IPS-18c (cell line): ENCODE data around the gene VPS13C.

ENCODE experiments used
- H3K4me3 ChIP-seq: 2 replicates; pipeline ENCODE4 v1.7.0; 2013; ENCODE audit warnings: low read depth, mild to moderate bottlenecking, low read length, moderate library complexity; ENCODE audit not compliant: insufficient read depth
- H3K9me3 ChIP-seq: one replicate; pipeline ENCODE4 v1.6.1; 2013; ENCODE audit warnings: mild to moderate bottlenecking, low read length, moderate library complexity; ENCODE audit not compliant: control insufficient read depth, insufficient read depth

Gene VPS13C

GRCh38 chr15:61857169-61857829, 202.9 kb downstream of the VPS13C start:
- no peaks in the 10 kb centered on the region for H3K9me3 ChIP-seq
- H3K4me3 ChIP-seq, result no peak overlapping the region

DNA sequence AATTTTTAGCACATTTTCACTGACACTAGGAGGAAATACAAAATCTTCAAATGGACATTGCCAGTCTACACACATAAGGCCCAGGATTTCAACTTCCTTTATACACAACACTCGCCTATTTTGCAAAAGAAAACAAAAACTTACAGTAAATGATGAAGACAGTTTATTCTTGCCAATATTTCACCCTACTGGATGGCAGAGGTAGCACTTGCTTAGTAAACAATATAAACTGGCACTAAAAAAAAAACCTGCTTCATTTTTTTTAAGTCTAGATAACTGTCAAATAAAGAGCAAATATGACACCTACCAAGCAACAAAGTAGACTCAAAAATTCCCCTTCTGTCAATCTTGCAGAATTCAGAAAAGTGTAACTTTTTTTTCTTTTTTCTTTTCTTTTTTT, 204.0 kb downstream of the VPS13C start:
- Histone ChIP-seq H3K4me3 (no peak overlapping the region), H3K9me3 (no peaks in the 10 kb centered on the region)

- no peaks in the 10 kb centered on the region for H3K9me3 ChIP-seq
- no peak overlapping the region for H3K4me3 ChIP-seq
Measured at GRCh38 chr15:61853195-61853594, 207.1 kb downstream of the VPS13C start.

- Histone ChIP-seq H3K4me3 (no peak overlapping the region), H3K9me3 (no peaks in the 10 kb centered on the region)
Measured at GRCh38 chr15:61851955-61852354, 208.3 kb downstream of the VPS13C start.

DNA sequence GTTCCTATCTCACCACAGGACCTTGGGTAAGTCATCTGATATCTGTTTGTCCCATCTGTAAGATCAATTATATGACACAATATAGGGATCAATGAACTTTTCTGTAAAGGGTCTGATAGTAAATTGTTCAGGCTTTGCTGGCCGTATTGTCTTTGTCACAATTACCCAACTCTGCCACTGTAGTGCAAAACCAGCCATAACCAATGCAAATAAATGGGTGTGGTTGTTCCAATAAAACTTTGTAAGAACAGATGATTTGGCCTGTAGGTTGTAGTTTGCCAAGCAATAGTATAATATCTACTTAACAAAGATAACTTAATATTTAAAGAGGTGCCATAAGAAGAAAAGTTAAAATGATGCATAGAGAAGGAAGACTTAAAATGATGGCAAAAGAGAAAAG, 210.8 kb downstream of the VPS13C start:
- H3K9me3 ChIP-seq, result no peaks in the 10 kb centered on the region
- H3K4me3 ChIP-seq, result no peak overlapping the region

DNA sequence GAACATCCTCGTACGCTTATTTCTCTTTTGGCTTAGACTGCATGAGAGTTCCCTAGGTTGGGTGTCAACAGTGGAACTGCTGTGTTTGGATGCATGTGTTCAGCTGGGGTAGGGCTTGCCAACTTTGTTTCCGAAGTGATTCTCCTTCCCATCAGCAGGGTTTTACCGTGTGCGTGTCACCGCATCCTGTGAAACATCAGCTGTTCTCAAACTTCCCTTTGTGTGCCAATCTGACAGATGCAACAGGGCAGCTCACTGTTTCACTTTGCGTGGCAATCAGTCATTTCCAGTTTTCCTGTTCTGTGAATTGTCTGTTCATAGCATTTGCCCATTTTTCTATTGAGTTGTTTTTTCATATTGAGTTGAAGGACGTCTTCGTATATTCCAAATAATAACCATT, 218.8 kb downstream of the VPS13C start:
- Histone ChIP-seq H3K9me3 (no peaks in the 10 kb centered on the region), H3K4me3 (no peak overlapping the region)

- H3K4me3 ChIP-seq, result no peak overlapping the region
- H3K9me3 ChIP-seq, result no peaks in the 10 kb centered on the region
Measured at GRCh38 chr15:61840090-61840489, 220.2 kb downstream of the VPS13C start.

DNA sequence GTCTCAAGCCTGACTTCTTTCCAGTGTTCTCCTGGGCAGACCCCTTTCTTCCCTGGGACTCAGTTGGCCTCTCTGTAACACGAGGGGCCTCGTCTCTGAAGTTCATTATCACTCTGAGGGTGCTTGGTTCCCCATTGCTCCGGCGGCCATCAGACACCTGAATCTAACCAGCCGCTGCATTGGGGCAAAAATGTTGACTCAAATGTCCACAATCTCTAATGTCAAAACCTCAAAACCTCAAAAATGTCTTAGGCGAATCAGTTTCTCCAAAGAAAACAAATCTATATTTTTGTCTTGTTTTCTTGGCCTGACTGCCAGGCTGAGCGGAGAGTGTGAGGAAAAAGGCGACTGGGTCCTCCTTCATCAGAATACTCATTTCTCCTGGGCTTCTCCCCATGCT, 220.7 kb downstream of the VPS13C start:
- no peaks in the 10 kb centered on the region for H3K9me3 ChIP-seq
- H3K4me3 ChIP-seq, result no peak overlapping the region

DNA sequence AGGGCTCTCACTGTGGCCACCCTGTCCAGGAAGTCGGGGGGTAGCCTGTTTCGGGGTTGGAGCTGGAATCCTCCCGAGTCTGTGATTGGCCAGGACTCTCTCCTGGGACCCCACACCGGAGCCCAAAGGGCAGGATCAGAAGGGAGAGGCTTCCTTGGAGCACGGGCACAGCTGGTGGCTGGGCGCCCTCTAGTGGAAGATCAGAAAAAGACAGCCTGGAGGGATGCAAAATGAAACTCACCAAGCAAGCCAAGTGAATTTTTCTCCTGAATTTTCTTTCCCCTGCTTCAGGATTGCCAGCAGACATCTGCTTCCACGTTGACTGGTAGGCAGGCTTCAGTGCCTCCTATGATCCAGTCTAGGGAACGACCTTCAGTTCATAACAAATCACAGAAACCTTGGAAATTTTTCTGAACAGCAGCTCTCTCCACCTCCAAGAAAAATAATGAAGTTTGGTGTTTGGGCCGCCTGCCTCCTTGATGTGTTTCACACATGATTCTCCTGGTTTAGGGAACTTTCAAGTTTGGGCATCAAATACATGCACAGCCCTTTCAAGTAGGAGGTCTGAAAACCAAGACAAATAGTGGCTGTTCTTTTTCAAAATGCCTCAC, 224.6 kb downstream of the VPS13C start:
- no peaks in the 10 kb centered on the region for H3K9me3 ChIP-seq
- no peak overlapping the region for H3K4me3 ChIP-seq

GRCh38 chr15:61835029-61835428, 225.2 kb downstream of the VPS13C start:
- no peaks in the 10 kb centered on the region for H3K9me3 ChIP-seq
- no peak overlapping the region for H3K4me3 ChIP-seq

- no peak overlapping the region for H3K4me3 ChIP-seq
- H3K9me3 ChIP-seq, result no peaks in the 10 kb centered on the region
Measured at GRCh38 chr15:61834076-61834697, 226.1 kb downstream of the VPS13C start.

DNA sequence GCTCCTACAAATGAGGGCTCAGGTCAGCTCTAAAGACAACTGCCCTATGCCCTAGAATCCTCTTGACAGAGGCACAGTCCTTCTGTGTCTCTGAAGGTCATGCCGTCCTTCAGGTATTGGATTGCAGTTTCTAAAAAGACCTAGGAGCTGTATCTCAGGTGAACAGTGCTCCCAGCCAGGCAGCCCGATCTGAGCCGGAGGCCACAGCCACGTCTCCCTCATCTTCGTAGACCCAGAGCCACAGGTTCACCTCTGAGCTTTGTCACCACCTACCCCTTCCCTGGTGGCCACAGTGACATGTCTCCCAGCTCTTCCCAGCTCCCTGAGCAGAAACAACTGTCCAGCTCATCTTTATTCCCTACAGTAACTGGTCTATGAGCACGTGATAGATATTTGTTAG, 228.0 kb downstream of the VPS13C start:
- Histone ChIP-seq H3K9me3 (no peaks in the 10 kb centered on the region), H3K4me3 (no peak overlapping the region)

- Histone ChIP-seq H3K9me3 (no peaks in the 10 kb centered on the region), H3K4me3 (no peak overlapping the region)
Measured at GRCh38 chr15:61831505-61831921, 228.7 kb downstream of the VPS13C start.

GRCh38 chr15:61830536-61831330, 229.5 kb downstream of the VPS13C start:
- Histone ChIP-seq H3K4me3 (no peak overlapping the region), H3K9me3 (no peaks in the 10 kb centered on the region)

- Histone ChIP-seq H3K4me3 (no peak overlapping the region), H3K9me3 (no peaks in the 10 kb centered on the region)
Measured at GRCh38 chr15:61829514-61829889, 230.7 kb downstream of the VPS13C start.

DNA sequence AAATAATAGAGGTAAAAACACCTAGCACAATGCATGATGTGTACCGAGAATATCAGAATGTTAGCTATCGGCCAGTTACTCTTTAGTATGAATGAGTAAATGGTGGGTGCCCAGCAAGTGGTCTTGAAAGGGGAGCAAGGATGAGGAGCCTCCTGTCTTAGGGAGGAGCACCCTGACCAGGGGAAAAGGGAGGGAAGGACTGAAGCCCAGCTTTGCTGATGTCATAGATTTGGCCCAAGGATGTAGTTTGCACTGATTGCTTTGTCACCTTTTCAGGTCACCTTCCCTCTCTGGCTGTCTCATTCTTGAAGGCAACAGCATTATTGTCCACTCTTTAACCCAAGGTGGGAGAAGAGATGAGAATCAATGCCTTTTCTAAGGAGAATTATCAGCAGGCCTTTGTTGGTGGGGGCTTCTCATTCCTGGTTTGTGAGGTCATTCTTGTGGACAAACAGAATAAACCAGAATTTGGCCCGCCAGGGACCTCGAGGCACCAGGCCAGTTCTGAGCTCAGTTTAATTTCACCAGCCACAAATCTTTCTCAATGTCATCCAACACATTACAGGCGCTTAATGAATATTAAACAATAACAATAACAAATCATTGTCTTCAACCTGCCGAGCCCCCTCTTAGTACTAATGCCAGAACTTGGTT, 231.3 kb downstream of the VPS13C start:
- H3K4me3 ChIP-seq, result no peak overlapping the region

GRCh38 chr15:61828008-61828407, 232.2 kb downstream of the VPS13C start:
- no peak overlapping the region for H3K4me3 ChIP-seq

More for the DNA sequence above, 231.3 kb downstream of the VPS13C start:
- no peaks in the 10 kb centered on the region for H3K9me3 ChIP-seq

More at GRCh38 chr15:61828008-61828407, 232.2 kb downstream of the VPS13C start:
- no peaks in the 10 kb centered on the region for H3K9me3 ChIP-seq
